D721Med (cell line): ENCODE results near the gene CLIP4.

Experiments
- DNase-seq: peaks from one replicate; pipeline ENCODE4 v3.0.0; 2011; ENCODE audit warnings: low spot score; ENCODE audit not compliant: insufficient read length
- FAIRE-seq: peaks from 2 replicates; lab custom pipeline; 2011; peaks lifted over from hg19 to GRCh38; lab: Jason Lieb, UNC
- CTCF ChIP-seq: IDR thresholded peaks from 2 replicates; pipeline ENCODE4 v1.5.1; 2012; ENCODE audit warnings: mild to moderate bottlenecking, control low read depth; ENCODE audit not compliant: insufficient read depth; ENCODE audit errors: missing control alignments

The CLIP4 gene

DNA sequence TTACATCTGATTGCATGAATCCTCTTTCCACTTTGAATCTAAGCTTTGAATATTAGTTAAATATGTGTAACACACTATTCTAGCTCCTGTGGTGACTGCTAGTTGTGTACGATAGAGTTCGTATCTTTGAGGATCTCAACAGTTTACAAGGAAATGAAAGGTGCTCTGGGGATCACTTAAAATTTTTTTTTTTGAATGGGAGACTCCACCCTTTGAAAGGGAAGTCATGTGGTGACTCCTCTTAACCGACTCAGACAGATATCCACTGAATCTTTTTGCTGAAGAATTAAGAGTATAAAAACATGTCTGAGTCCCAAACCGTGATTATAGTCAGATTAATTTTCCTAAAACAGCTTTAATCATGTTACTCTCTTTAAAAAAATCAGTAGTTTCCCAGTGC is 4.0 kb downstream of the CLIP4 start:
- FAIRE-seq = no peak
- no peak for TF ChIP-seq CTCF
- DNase-seq = no peak

GRCh38 chr2:29120846-29121245 is 5.6 kb downstream of the CLIP4 start:
- FAIRE-seq (no peak), DNase-seq (no peak)
- no peak for TF ChIP-seq CTCF

DNA sequence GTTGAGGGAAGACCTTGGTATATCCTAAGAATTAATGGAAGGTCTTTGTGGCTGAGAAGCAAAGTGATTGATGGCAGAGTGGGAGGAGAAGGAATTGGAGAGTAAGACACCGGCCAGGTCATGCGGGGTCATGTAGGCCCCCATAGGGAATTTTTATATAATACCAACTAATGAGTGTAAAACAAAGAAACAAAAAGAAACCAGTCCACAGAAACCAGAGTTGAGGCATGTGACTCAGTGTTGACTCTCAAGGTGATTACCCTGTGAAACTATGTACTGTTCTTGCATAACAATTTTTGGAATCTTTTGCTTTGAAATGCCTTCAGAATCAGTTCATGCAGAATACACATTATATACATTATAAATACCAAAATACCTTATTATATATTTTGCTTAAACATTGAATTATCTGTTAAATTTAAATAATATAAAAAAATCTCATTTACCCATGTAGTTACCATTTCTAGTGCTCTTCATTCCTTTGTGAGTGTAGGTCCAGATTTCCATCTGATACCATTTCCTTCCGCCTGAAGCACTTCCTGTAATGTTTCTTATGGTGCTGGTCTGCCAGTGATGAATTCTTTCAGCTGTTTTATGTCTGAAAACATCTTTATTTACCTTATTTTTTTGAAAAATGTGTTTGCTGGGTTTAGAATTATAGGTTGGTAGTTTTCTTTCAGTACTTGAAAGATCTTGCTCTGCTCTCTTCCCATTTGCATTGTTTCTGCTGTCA is 8.6 kb downstream of the CLIP4 start:
- no peak for TF ChIP-seq CTCF
- DNase-seq (no peak), FAIRE-seq (no peak)

DNA sequence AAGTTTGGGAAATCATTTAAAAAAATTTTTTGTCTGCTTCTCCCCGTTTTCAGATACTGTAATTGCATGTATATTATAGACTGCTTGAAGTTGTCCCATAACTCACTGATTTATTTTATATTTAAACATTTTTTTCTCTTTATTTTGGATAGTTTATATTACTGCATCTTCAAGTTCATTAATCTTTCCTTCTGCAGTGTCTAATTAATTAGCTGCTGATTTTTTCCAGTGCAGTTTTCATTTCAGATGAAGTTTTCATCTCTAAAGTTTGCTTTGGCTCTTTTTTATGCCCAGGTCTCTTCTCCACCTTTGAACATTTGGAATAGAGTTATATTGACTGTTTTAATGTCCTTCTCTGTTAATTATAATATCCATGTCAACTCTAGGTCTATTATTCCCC is 9.3 kb downstream of the CLIP4 start:
- FAIRE-seq (no peak), DNase-seq (no peak)
- TF ChIP-seq CTCF = no peak

DNA sequence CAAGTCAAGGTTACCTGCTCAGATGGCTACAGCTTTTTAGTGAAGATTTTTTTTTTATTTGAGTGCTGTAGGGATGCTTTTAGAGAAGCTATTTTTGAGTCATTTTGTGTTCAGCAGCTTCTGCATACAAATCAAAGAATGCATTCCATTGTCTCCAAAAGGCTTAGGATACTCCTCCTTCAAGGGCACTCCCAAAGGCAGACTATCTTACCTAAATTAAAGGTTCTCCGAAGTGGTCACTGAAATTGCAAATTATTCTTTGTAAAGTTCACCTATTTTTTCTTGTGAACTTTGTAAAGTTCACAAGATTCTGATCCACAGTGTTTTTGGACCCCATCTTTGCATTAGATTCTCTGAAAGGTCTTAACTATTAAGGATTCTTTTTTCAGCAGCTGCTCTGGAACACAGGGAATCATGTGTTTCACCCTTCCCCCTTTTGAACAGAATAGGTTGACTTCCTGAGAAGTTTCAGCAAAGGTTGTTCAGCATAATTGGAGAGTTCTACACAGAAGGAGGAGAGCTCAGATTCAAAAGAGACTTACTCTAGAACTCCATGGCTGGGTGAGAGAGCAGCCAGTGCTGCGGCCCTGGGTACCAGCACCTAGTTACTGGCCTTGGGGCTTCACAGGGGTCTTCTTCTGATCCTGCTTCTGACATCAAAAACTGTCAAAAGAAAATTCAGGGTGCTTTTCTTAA is 14.5 kb downstream of the CLIP4 start:
- DNase-seq = no peak
- TF ChIP-seq CTCF = no peak
- no peak for FAIRE-seq

- FAIRE-seq (peak; percentile 51), DNase-seq (no peak)
- TF ChIP-seq CTCF = no peak
Measured at GRCh38 chr2:29130295-29130694, 15.1 kb downstream of the CLIP4 start.

DNA sequence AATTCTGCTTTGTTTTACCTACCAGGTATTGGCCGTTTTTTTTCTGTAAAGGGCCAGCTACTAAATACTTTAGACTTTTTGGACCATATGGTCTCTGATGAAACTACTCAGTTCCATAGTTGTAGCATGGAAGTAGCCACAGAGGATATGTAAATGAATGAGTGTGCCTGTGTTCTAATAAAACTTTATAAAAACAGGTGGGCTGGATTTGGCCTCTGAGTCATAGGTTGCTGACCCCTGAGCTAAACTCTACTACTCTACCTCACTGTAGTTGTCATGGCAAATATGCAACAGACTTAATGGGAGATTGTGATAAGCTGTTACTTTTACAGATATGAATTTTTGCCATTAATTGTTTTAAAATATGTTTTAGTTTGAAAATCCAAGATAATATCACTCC is 19.7 kb downstream of the CLIP4 start:
- no peak for TF ChIP-seq CTCF
- FAIRE-seq (no peak), DNase-seq (no peak)
